Sciatic nerve (tissue), 2 donors: ENCODE measurements around the gene ITM2A. TPM values are rescaled to one million over a fixed set of nuclear protein-coding genes. Genes with fewer than 3 reads are reported as not detected.

Experiments
- ATAC-seq: fragments of 200-7000 bp; cut with Tn5 transposase; one replicate; pipeline ENCODE4 v1.9.1; 2020; ENCODE audit warnings: mild to moderate bottlenecking, moderate library complexity
- DNase-seq: peaks from one replicate; pipeline ENCODE4 v3.0.0-alpha.2; 2020; ENCODE audit warnings: low spot score
- intact Hi-C: fragments of 100-400 bp; cut with DNase I; formaldehyde crosslinking; loops from one replicate; pipeline ENCODE4 v1.14.2; 2022
- total RNA-seq: library from RNA; stranded (reverse); fragmentation: NEBNext Ultra II Directional; extraction: Animal tissue kit (Norgen Biotek cat#: 25700); gene quantifications from one replicate; pipeline ENCODE4 v1.2.1, GENCODE V29; 2021
- donor health status: DM: no; HTN: no; CAD: no.
- donor health status: DM: no; HTN: no; CAD: no.

ITM2A gene
- total RNA-seq, 1 donor from 2014 or later = 111 TPM

GRCh38 chrX:79330022-79330421, 37.1 kb downstream of the ITM2A start:
- ATAC-seq (no peak), DNase-seq (no peak)
- intact Hi-C loops = no loop called here

- intact Hi-C loops = no loop called here
- DNase-seq (no peak), ATAC-seq (no peak)
These were observed 41.7 kb downstream of the ITM2A start for GRCh38 chrX:79325263-79325958.

Other genes starting within 250 kb of the ITM2A start
- 0.80 TPM for gene GPR174, start 222.6 kb downstream of the ITM2A start, total RNA-seq